GM23248 (cell line): ENCODE data around the gene SNX6.

Experiments
- EZH2 ChIP-seq: fragments of 200-600 bp; sonication (generic); IDR thresholded peaks from 2 replicates; pipeline ENCODE4 v1.6.1; 2018; ENCODE audit warnings: antibody characterized with exemption, mild to moderate bottlenecking; ENCODE audit not compliant: insufficient read depth, poor library complexity, severe bottlenecking
- EZH2phosphoT487 ChIP-seq: fragments of 200-600 bp; sonication (generic); IDR thresholded peaks from 2 replicates; pipeline ENCODE4 v1.6.1; 2018; ENCODE audit warnings: antibody characterized with exemption, moderate library complexity, mild to moderate bottlenecking, low read depth; ENCODE audit not compliant: insufficient read depth

DNA sequence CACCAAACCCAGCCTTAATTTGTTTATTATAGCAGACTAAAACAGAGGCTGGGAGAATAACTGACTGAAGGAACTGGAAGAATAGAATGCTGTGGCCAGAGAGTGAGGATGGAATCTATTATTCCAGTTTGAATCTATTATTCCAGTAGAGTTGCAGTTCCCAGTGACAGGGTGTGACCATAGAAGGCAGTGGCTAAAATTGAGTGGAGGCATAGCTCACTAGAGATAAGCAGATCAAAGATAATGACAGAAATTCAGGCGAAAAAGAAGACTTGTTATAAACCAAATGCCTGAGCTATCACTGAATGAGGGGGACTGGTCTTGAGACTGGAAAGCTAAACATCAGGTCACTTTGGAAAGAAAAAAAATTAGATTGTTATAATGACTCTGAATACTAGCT, 26.0 kb upstream of the SNX6 start:
- no peak for TF ChIP-seq EZH2phosphoT487
- TF ChIP-seq EZH2 = no peak
